Skeletal muscle satellite cell (primary cell): ENCODE measurements around the gene ARID1B.

Experiments used
- H3K27me3 ChIP-seq: 2 replicates; pipeline ENCODE4 v1.7.0; 2013; ENCODE audit warnings: low read length; ENCODE audit not compliant: control insufficient read depth, insufficient read depth
- H3K36me3 ChIP-seq: 2 replicates; pipeline ENCODE4 v1.7.0; 2013; ENCODE audit warnings: mild to moderate bottlenecking, control low read depth, low read length; ENCODE audit not compliant: insufficient read depth
- H3K4me1 ChIP-seq: 2 replicates; pipeline ENCODE4 v1.7.0; 2013; ENCODE audit warnings: low read length; ENCODE audit not compliant: control insufficient read depth, insufficient read depth
- H3K4me2 ChIP-seq: 2 replicates; pipeline ENCODE4 v1.7.0; 2013; ENCODE audit warnings: mild to moderate bottlenecking, low read length
- H3K4me3 ChIP-seq: 2 replicates; pipeline ENCODE4 v1.7.0; 2013; ENCODE audit warnings: low read length
- H3K9ac ChIP-seq: 2 replicates; pipeline ENCODE4 v1.7.0; 2013; ENCODE audit warnings: mild to moderate bottlenecking, low read depth, low read length, moderate library complexity
- H3K9me3 ChIP-seq: replicated peaks from 2 replicates; pipeline ENCODE4 v1.7.0; 2013; ENCODE audit warnings: mild to moderate bottlenecking, control low read depth, low read length

ARID1B gene

GRCh38 chr6:157239148-157239547 lies 462.0 kb downstream of the ARID1B start:
- H3K27me3 ChIP-seq, result peaks cover 18% of the 10 kb centered on the region

GRCh38 chr6:157239671-157240058 lies 462.5 kb downstream of the ARID1B start:
- Histone ChIP-seq H3K4me1 (peaks cover 36% of the 10 kb centered on the region), H3K36me3 (no peaks in the 10 kb centered on the region), H3K9me3 (no peaks in the 10 kb centered on the region), H3K4me3 (no peak overlapping the region), H3K4me2 (peak overlapping the region; percentile 79), H3K9ac (no peak overlapping the region), H3K27me3 (peaks cover 15% of the 10 kb centered on the region)

More at GRCh38 chr6:157239148-157239547, 462.0 kb downstream of the ARID1B start:
- Histone ChIP-seq H3K4me2 (no peak overlapping the region), H3K4me1 (peaks cover 35% of the 10 kb centered on the region), H3K9me3 (no peaks in the 10 kb centered on the region), H3K4me3 (no peak overlapping the region), H3K9ac (no peak overlapping the region), H3K36me3 (no peaks in the 10 kb centered on the region)

- Histone ChIP-seq H3K36me3 (no peaks in the 10 kb centered on the region), H3K27me3 (peaks cover 11% of the 10 kb centered on the region), H3K9ac (peak overlapping the region; percentile 58), H3K9me3 (no peaks in the 10 kb centered on the region), H3K4me3 (peak overlapping the region; percentile 54), H3K4me1 (peaks cover 36% of the 10 kb centered on the region), H3K4me2 (peak overlapping the region; percentile 79)
Measured at GRCh38 chr6:157240059-157240959, 463.1 kb downstream of the ARID1B start.

- Histone ChIP-seq H3K9me3 (no peaks in the 10 kb centered on the region), H3K27me3 (peaks cover 5% of the 10 kb centered on the region)
Measured at GRCh38 chr6:157240960-157241311, 463.8 kb downstream of the ARID1B start.

GRCh38 chr6:157242791-157243190 lies 465.6 kb downstream of the ARID1B start:
- no peak overlapping the region for H3K9ac ChIP-seq
- H3K4me3 ChIP-seq, result no peak overlapping the region
- H3K27me3 ChIP-seq, result peaks cover 4% of the 10 kb centered on the region
- H3K9me3 ChIP-seq, result no peaks in the 10 kb centered on the region
- H3K36me3 ChIP-seq, result no peaks in the 10 kb centered on the region
- H3K4me1 ChIP-seq, result peaks cover 26% of the 10 kb centered on the region
- H3K4me2 ChIP-seq, result no peak overlapping the region

More at GRCh38 chr6:157240960-157241311, 463.8 kb downstream of the ARID1B start:
- Histone ChIP-seq H3K4me1 (peaks cover 32% of the 10 kb centered on the region), H3K9ac (no peak overlapping the region), H3K36me3 (no peaks in the 10 kb centered on the region), H3K4me3 (peak overlapping the region; percentile 54), H3K4me2 (peak overlapping the region; percentile 79)

GRCh38 chr6:157244175-157244574 lies 467.0 kb downstream of the ARID1B start:
- no peak overlapping the region for H3K9ac ChIP-seq
- no peak overlapping the region for H3K4me3 ChIP-seq
- no peaks in the 10 kb centered on the region for H3K36me3 ChIP-seq
- peak overlapping the region; percentile 26 for H3K4me2 ChIP-seq
- peaks cover 4% of the 10 kb centered on the region for H3K27me3 ChIP-seq
- H3K9me3 ChIP-seq, result no peaks in the 10 kb centered on the region
- peaks cover 26% of the 10 kb centered on the region for H3K4me1 ChIP-seq

GRCh38 chr6:157244780-157245179 lies 467.6 kb downstream of the ARID1B start:
- Histone ChIP-seq H3K4me1 (peaks cover 25% of the 10 kb centered on the region), H3K9me3 (no peaks in the 10 kb centered on the region), H3K27me3 (peaks cover 9% of the 10 kb centered on the region), H3K4me3 (no peak overlapping the region), H3K4me2 (no peak overlapping the region), H3K36me3 (no peaks in the 10 kb centered on the region), H3K9ac (no peak overlapping the region)

- H3K36me3 ChIP-seq, result no peaks in the 10 kb centered on the region
- peaks cover 15% of the 10 kb centered on the region for H3K27me3 ChIP-seq
- no peak overlapping the region for H3K9ac ChIP-seq
- H3K4me2 ChIP-seq, result no peak overlapping the region
- H3K9me3 ChIP-seq, result no peaks in the 10 kb centered on the region
- H3K4me1 ChIP-seq, result peaks cover 18% of the 10 kb centered on the region
- no peak overlapping the region for H3K4me3 ChIP-seq
Measured at GRCh38 chr6:157245436-157245835, 468.3 kb downstream of the ARID1B start.

GRCh38 chr6:157246048-157246630 lies 469.0 kb downstream of the ARID1B start:
- H3K4me3 ChIP-seq, result no peak overlapping the region
- H3K4me1 ChIP-seq, result peaks cover 11% of the 10 kb centered on the region
- no peak overlapping the region for H3K9ac ChIP-seq
- H3K4me2 ChIP-seq, result no peak overlapping the region
- H3K36me3 ChIP-seq, result no peaks in the 10 kb centered on the region
- peaks cover 20% of the 10 kb centered on the region for H3K27me3 ChIP-seq
- no peaks in the 10 kb centered on the region for H3K9me3 ChIP-seq

- Histone ChIP-seq H3K9ac (no peak overlapping the region), H3K27me3 (peaks cover 26% of the 10 kb centered on the region), H3K9me3 (no peaks in the 10 kb centered on the region), H3K4me3 (no peak overlapping the region), H3K4me1 (peaks cover 11% of the 10 kb centered on the region), H3K36me3 (no peaks in the 10 kb centered on the region), H3K4me2 (no peak overlapping the region)
Measured at GRCh38 chr6:157246771-157247484, 469.8 kb downstream of the ARID1B start.

- H3K4me2 ChIP-seq, result no peak overlapping the region
- peaks cover 11% of the 10 kb centered on the region for H3K4me1 ChIP-seq
- no peak overlapping the region for H3K9ac ChIP-seq
- no peaks in the 10 kb centered on the region for H3K9me3 ChIP-seq
- H3K27me3 ChIP-seq, result peaks cover 34% of the 10 kb centered on the region
- no peak overlapping the region for H3K4me3 ChIP-seq
- H3K36me3 ChIP-seq, result no peaks in the 10 kb centered on the region
Measured at GRCh38 chr6:157248264-157248663, 471.1 kb downstream of the ARID1B start.
